IMR-90 (cell line): ENCODE measurements around the gene BST1. TPM values are rescaled to one million over a fixed set of nuclear protein-coding genes. Genes with fewer than 3 reads are reported as not detected.
A peak's percentile ranks its signal among the peaks of the same experiment; 100 is the strongest.
"Not testable (repeated sequence)": the region's sequence is repeated elsewhere in the genome, so short reads cannot be mapped to it uniquely, and the experiment has no call there.

Source experiments
- ATAC-seq: fragments of 200-7000 bp; cut with Tn5 transposase; 2 replicates; pipeline ENCODE4 v1.9.1; 2020; ENCODE audit warnings: low read depth, mild to moderate bottlenecking, moderate library complexity
- BruUV-seq: library from RNA; stranded (reverse); fragments of 400-500 nt; replicated peaks from 2 replicates; lab custom pipeline; 2021; lab: Mats Ljungman, UMichigan
- CTCF ChIA-PET: fragments of 300-600 bp; formaldehyde crosslinking; extraction: SDS; loops from one replicate; lab custom pipeline; 2021; ENCODE audit warnings: antibody characterized with exemption; lab: Yijun Ruan, JAX
- POLR2A ChIA-PET: fragments of 300-600 bp; sonication (Branson Sonifier 250); formaldehyde crosslinking; loops from one replicate; lab custom pipeline; 2022; ENCODE audit warnings: antibody characterized with exemption; ENCODE audit not compliant: unreplicated experiment; lab: Charles Lee
- DNase-seq: peaks from one replicate; pipeline ENCODE4 v3.0.0; 2013
- H2AFZ ChIP-seq: replicated peaks from 2 replicates; pipeline ENCODE3; 2013; ENCODE audit warnings: low read length, mild to moderate bottlenecking; ENCODE audit not compliant: poor library complexity
- H2AK5ac ChIP-seq: 2 replicates; pipeline ENCODE4 v1.6.1; 2013; ENCODE audit warnings: low read depth, low read length, inconsistent platforms
- H2AK9ac ChIP-seq: replicated peaks from 2 replicates; pipeline ENCODE3; 2013; ENCODE audit warnings: mild to moderate bottlenecking, low read depth, low read length, moderate library complexity; ENCODE audit not compliant: poor library complexity
- H2BK120ac ChIP-seq: 2 replicates; pipeline ENCODE4 v1.6.1; 2013; ENCODE audit warnings: low read depth, low read length, inconsistent platforms
- H2BK15ac ChIP-seq: 3 replicates; pipeline ENCODE4 v1.6.1; 2013; ENCODE audit warnings: low read depth, low read length, inconsistent platforms
- H2BK20ac ChIP-seq: 2 replicates; pipeline ENCODE4 v1.6.1; 2013; ENCODE audit warnings: low read depth, mild to moderate bottlenecking, inconsistent platforms, low read length, moderate library complexity
- H2BK5ac ChIP-seq: 2 replicates; pipeline ENCODE4 v1.6.1; 2013; ENCODE audit warnings: mild to moderate bottlenecking, low read depth, low read length, inconsistent platforms; ENCODE audit not compliant: poor library complexity, severe bottlenecking
- H3K14ac ChIP-seq: replicated peaks from 2 replicates; pipeline ENCODE4 v1.6.1; 2013; ENCODE audit warnings: low read depth, low read length, inconsistent platforms
- H3K18ac ChIP-seq: 2 replicates; pipeline ENCODE4 v1.6.1; 2013; ENCODE audit warnings: low read depth, low read length, control low read depth
- H3K23ac ChIP-seq: 2 replicates; pipeline ENCODE4 v1.6.1; 2013; ENCODE audit warnings: low read depth, low read length, inconsistent platforms
- H3K27ac ChIP-seq: 2 replicates; pipeline ENCODE4 v1.5.1; 2013; ENCODE audit warnings: mild to moderate bottlenecking, control low read depth, low read length; ENCODE audit not compliant: insufficient read depth
- H3K27me3 ChIP-seq: 2 replicates; pipeline ENCODE4 v1.6.1; 2013; ENCODE audit warnings: low read length; ENCODE audit not compliant: control insufficient read depth, insufficient read depth
- H3K36me3 ChIP-seq: 2 replicates; pipeline ENCODE4 v1.6.1; 2013; ENCODE audit warnings: low read length, mixed read lengths; ENCODE audit not compliant: control insufficient read depth, insufficient read depth
- H3K4ac ChIP-seq: 2 replicates; pipeline ENCODE4 v1.6.1; 2013; ENCODE audit warnings: low read depth, low read length, inconsistent platforms
- H3K4me1 ChIP-seq: 2 replicates; pipeline ENCODE4 v1.6.1; 2013; ENCODE audit warnings: low read length, mixed read lengths; ENCODE audit not compliant: control insufficient read depth, insufficient read depth
- H3K4me2 ChIP-seq: 2 replicates; pipeline ENCODE4 v1.6.1; 2013; ENCODE audit warnings: low read depth, mild to moderate bottlenecking, control low read depth, low read length, moderate library complexity
- H3K4me3 ChIP-seq: 2 replicates; pipeline ENCODE4 v1.5.1; 2013; ENCODE audit warnings: low read depth, mild to moderate bottlenecking, control low read depth, low read length, moderate library complexity; ENCODE audit not compliant: insufficient read depth
- H3K56ac ChIP-seq: 2 replicates; pipeline ENCODE4 v1.6.1; 2013; ENCODE audit warnings: low read length, inconsistent platforms; ENCODE audit not compliant: insufficient read depth; ENCODE audit errors: extremely low read depth
- H3K79me1 ChIP-seq, 2 experiments: 2 replicates each; pipeline ENCODE4 v1.6.1; 2013; ENCODE audit warnings: low read length in 2 of 2, inconsistent platforms in 1 of 2, low read depth in 1 of 2
- H3K9ac ChIP-seq: 2 replicates; pipeline ENCODE4 v1.6.1; 2013; ENCODE audit warnings: low read depth, low read length, control low read depth
- H3K9me1 ChIP-seq: 2 replicates; pipeline ENCODE4 v1.6.1; 2013; ENCODE audit warnings: low read length, inconsistent platforms; ENCODE audit not compliant: insufficient read depth
- H3K9me3 ChIP-seq: 2 replicates; pipeline ENCODE4 v1.6.1; 2013; ENCODE audit warnings: low read length; ENCODE audit not compliant: control insufficient read depth, insufficient read depth
- H4K20me1 ChIP-seq: 2 replicates; pipeline ENCODE4 v1.6.1; 2013; ENCODE audit warnings: low read length, inconsistent platforms; ENCODE audit not compliant: insufficient read depth
- H4K5ac ChIP-seq: 2 replicates; pipeline ENCODE4 v1.6.1; 2013; ENCODE audit warnings: mild to moderate bottlenecking, low read depth, low read length, control low read depth
- H4K8ac ChIP-seq, 2 experiments: 2 replicates each; pipeline ENCODE4 v1.6.1; 2013; ENCODE audit warnings: low read depth in 2 of 2, low read length in 2 of 2, control low read depth in 1 of 2, inconsistent platforms in 1 of 2
- H4K91ac ChIP-seq: 2 replicates; pipeline ENCODE4 v1.6.1; 2013; ENCODE audit warnings: low read depth, low read length, inconsistent platforms; ENCODE audit not compliant: insufficient read depth
- MAFK ChIP-seq: IDR thresholded peaks from 2 replicates; pipeline ENCODE4 v1.6.1; 2012; ENCODE audit warnings: low read depth, low read length, improper control_type of control experiment
- WGBS, 2 experiments: methylation state at CpG; one replicate each; pipeline versions ENCODE4 v1.1.5 to v1.1.7; 2013; ENCODE audit warnings: missing lambda C conversion rate in 2 of 2; ENCODE audit not compliant: insufficient read length in 1 of 2; ENCODE audit errors: extremely low coverage in 2 of 2; 5-methylcytosine and 5-hydroxymethylcytosine counted together
- dilution Hi-C: fragments of 300-500 bp; cut with HindIII; formaldehyde crosslinking; loops from one replicate; pipeline ENCODE4 v1.14.3; 2018; ENCODE audit warnings: low sequenced_read_pairs; ENCODE audit not compliant: unreplicated experiment
- in situ Hi-C: fragments of 300-500 bp; cut with MboI; formaldehyde crosslinking; loops from 3 replicates; pipeline ENCODE4 v1.14.3; 2019; ENCODE audit warnings: low sequenced_read_pairs, inconsistent platforms, mixed read lengths
- intact Hi-C: fragments of 100-400 bp; cut with micrococcal nuclease; formaldehyde crosslinking; loops from 2 replicates; pipeline ENCODE4 v1.10.0; 2022
- polyA plus RNA-seq, 3 experiments: library from polyadenylated mRNA; depleted of rRNA; stranded (reverse); fragments of >200 nt; gene quantifications; 2 replicates each; pipeline ENCODE4 v1.2.3, GENCODE V29; 2012; ENCODE audit warnings: low replicate concordance in 1 of 3
- total RNA-seq: library from RNA; depleted of rRNA; stranded (reverse); fragments of >200 nt; gene quantifications from 2 replicates; pipeline ENCODE4 v1.2.3, GENCODE V29; 2012

The BST1 gene
- total and polyA plus RNA-seq, 2 of the 4 experiments (the other 2 are of a cell fraction): 6.6 to 11.1 TPM

- H3K9me1 ChIP-seq, H3K4me2 ChIP-seq, H3K9ac ChIP-seq, H2BK15ac ChIP-seq, H2AK9ac ChIP-seq, DNase-seq, H2AFZ ChIP-seq, H3K23ac ChIP-seq, H3K79me1 ChIP-seq, H3K36me3 ChIP-seq, H2BK5ac ChIP-seq, H3K4me1 ChIP-seq, H4K5ac ChIP-seq, in situ Hi-C loops, H2BK20ac ChIP-seq, H4K20me1 ChIP-seq, CTCF ChIA-PET, BruUV-seq, H3K27ac ChIP-seq, H3K56ac ChIP-seq, ATAC-seq, POLR2A ChIA-PET, H3K9me3 ChIP-seq, dilution Hi-C loops, H3K4ac ChIP-seq, H2AK5ac ChIP-seq, H4K91ac ChIP-seq, H4K8ac ChIP-seq, H2BK120ac ChIP-seq, H3K27me3 ChIP-seq, H3K14ac ChIP-seq, H3K4me3 ChIP-seq, H3K18ac ChIP-seq: not testable (repeated sequence)
- no CpG with 5 or more reads among the region's 5 CpGs for WGBS, 2 experiments
- peak; percentile 12; the same call in 1 of the 2 replicates for TF ChIP-seq MAFK
- intact Hi-C loops: loop anchor here (5.0 kb wide), 1 partner anchor 149 kb away; no protein-coding TSS in a partner anchor
Observed at GRCh38 chr4:15733061-15733460, 30.2 kb downstream of the BST1 start.
